ENCODE data around the gene THAP7. TPM values are rescaled to one million over a fixed set of nuclear protein-coding genes. Genes with fewer than 3 reads are reported as not detected.

The THAP7 gene
- total RNA-seq, 1 experiment from 2014 or later: 38.5 TPM

DNA sequence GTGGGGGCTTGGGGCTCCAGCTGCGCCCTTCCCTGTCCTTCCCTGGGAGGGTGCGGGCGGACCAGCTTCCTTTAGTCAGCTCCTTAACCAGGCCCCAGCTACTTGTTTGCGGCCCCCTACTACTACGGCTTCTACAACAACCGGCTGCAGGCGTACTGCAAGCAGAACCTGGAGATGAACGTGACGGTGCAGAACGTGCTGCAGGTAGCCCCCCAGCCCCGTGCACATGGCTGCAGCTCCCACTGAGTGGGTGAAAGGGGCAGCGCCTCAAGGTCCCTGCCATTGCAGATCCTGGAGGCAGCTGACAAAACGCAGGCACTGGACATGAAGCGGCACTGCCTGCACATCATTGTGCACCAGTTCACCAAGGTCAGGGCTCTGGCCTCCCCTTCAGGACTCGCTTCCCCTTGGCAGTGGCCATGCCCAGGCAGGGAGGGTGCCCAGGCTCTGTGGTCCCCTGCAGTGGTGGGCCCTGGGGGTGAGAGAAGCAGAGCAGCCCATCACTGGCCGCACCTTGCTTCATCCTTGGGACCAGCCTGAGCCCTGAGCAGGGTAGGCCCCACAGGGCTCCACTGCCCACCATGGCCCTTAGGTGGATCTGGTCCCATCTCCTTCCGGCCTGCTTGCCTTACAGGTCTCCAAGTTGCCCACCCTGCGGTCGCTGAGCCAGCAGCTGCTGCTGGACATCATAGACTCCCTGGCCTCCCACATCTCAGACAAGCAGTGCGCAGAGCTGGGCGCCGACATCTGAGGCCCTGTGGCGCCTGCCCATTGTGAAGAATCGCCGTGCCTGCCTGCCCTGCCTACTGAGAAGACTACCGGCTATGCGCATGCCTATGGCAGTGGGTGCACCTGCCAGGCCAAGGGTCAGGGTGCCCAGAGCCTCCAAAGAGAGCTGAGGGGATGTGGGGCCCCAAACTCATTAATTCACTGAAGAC lies 5.1 kb downstream of the THAP7 start:
- Histone ChIP-seq H3K27me3 (replicated peaks; ENCODE audit: insufficient read depth, low read depth, low read length, poor library complexity) (no peaks in the 10 kb centered on the region), H3K4me1 (ENCODE audit: insufficient read depth, low read length, poor library complexity, severe bottlenecking) (peaks cover 13% of the 10 kb centered on the region), H3K36me3 (ENCODE audit: insufficient read depth, low read length, poor library complexity, severe bottlenecking) (peaks cover 29% of the 10 kb centered on the region), H3K27ac (ENCODE audit: low read depth, low read length, poor library complexity, severe bottlenecking) (no peak overlapping the region), H3K4me3 (ENCODE audit: low read depth, low read length, poor library complexity, severe bottlenecking) (no peak overlapping the region), H3K9me3 (ENCODE audit: low read depth, low read length, poor library complexity, severe bottlenecking) (no peaks in the 10 kb centered on the region)
- no peak for DNase-seq (ENCODE audit: low spot score)
- POLR2A ChIA-PET (ENCODE audit: low non-redundant PET): no interaction called here
- intact Hi-C loops (cut with micrococcal nuclease; ENCODE audit: unreplicated experiment): no loop called here
- no peak for TF ChIP-seq EZH2 (IDR thresholded peaks at IDR 0.05; ENCODE audit: borderline replicate concordance, low read depth, low read length, poor library complexity, severe bottlenecking)
- TF ChIP-seq, protein P1, sequence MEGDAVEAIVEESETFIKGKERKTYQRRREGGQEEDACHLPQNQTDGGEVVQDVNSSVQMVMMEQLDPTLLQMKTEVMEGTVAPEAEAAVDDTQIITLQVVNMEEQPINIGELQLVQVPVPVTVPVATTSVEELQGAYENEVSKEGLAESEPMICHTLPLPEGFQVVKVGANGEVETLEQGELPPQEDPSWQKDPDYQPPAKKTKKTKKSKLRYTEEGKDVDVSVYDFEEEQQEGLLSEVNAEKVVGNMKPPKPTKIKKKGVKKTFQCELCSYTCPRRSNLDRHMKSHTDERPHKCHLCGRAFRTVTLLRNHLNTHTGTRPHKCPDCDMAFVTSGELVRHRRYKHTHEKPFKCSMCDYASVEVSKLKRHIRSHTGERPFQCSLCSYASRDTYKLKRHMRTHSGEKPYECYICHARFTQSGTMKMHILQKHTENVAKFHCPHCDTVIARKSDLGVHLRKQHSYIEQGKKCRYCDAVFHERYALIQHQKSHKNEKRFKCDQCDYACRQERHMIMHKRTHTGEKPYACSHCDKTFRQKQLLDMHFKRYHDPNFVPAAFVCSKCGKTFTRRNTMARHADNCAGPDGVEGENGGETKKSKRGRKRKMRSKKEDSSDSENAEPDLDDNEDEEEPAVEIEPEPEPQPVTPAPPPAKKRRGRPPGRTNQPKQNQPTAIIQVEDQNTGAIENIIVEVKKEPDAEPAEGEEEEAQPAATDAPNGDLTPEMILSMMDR (conservative IDR thresholded peaks at IDR 0.05; ENCODE audit: low read depth, low read length): no peak
- CTCF ChIA-PET: no interaction called here
- no TSS peak for BruUV-seq (replicated peaks)

DNA sequence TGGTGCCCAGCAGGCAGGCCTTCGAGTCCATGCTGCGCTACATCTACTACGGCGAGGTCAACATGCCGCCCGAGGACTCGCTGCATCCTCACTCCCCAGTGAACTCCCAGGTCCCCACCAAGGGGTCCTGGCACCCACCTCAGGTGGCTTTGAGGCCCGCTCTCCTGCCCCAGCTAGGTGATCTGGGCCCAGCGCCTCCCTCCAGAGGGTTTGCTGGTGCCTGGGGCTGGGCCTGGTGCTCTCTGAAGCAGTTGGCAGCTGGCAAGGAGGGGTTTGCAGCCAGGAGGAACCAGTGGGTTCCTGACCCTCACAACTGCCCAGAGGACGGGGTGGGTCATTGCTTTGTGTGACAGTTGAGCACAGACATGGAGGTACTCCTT lies 5.9 kb downstream of the THAP7 start:
- TF ChIP-seq, protein P1 (conservative IDR thresholded peaks at IDR 0.05; ENCODE audit: low read depth, low read length): no peak
- H3K36me3 ChIP-seq (ENCODE audit: insufficient read depth, low read length, poor library complexity, severe bottlenecking): peaks cover 31% of the 10 kb centered on the region
- CTCF ChIA-PET: no interaction called here
- BruUV-seq (replicated peaks): no TSS peak
- H3K4me1 ChIP-seq (ENCODE audit: insufficient read depth, low read length, poor library complexity, severe bottlenecking): peaks cover 13% of the 10 kb centered on the region
- no peak overlapping the region for H3K4me3 ChIP-seq (ENCODE audit: low read depth, low read length, poor library complexity, severe bottlenecking)
- no peaks in the 10 kb centered on the region for H3K27me3 ChIP-seq (replicated peaks; ENCODE audit: insufficient read depth, low read depth, low read length, poor library complexity)
- intact Hi-C loops (cut with micrococcal nuclease; ENCODE audit: unreplicated experiment): no loop called here
- H3K27ac ChIP-seq (ENCODE audit: low read depth, low read length, poor library complexity, severe bottlenecking): no peak overlapping the region
- POLR2A ChIA-PET (ENCODE audit: low non-redundant PET): no interaction called here
- H3K9me3 ChIP-seq (ENCODE audit: low read depth, low read length, poor library complexity, severe bottlenecking): no peaks in the 10 kb centered on the region
- no peak for DNase-seq (ENCODE audit: low spot score)

DNA sequence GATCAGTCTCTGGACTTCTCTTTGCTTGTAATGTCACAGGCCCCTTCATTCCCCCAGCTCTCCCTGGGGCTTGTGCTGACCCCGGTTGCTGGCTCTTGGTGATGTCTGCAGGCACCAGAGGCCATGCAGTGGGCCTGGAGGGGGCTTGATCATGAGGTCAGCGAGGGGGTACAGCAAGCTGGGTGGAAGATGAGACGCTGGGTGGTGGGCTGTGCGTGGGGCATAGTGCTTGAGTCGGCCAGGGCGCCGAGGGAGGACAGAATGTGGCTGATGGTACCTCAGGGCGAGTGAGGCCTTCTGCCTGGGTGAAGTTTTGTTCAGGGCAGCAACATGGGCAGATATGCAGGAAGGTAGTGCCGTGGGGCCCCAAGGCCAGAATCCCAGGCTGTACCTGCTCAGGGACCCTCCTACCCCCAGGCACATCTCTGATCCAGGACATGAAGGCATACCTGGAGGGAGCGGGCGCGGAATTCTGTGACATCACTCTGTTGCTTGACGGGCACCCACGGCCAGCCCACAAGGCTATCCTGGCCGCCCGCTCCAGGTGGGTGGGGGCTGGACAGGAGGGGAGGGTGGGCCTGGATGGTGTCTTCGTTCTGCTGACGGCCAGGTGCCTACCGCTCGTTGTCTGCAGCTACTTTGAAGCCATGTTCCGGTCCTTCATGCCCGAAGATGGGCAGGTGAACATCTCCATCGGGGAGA lies 6.4 kb downstream of the THAP7 start:
- H3K4me1 ChIP-seq (ENCODE audit: insufficient read depth, low read length, poor library complexity, severe bottlenecking): peaks cover 8% of the 10 kb centered on the region
- no peaks in the 10 kb centered on the region for H3K9me3 ChIP-seq (ENCODE audit: low read depth, low read length, poor library complexity, severe bottlenecking)
- no peaks in the 10 kb centered on the region for H3K27me3 ChIP-seq (replicated peaks; ENCODE audit: insufficient read depth, low read depth, low read length, poor library complexity)
- H3K36me3 ChIP-seq (ENCODE audit: insufficient read depth, low read length, poor library complexity, severe bottlenecking): peaks cover 28% of the 10 kb centered on the region
- POLR2A ChIA-PET (ENCODE audit: low non-redundant PET): no interaction called here
- no peak for DNase-seq (ENCODE audit: low spot score)
- intact Hi-C loops (cut with micrococcal nuclease; ENCODE audit: unreplicated experiment): no loop called here
- CTCF ChIA-PET: no interaction called here
- TF ChIP-seq EZH2 (IDR thresholded peaks at IDR 0.05; ENCODE audit: borderline replicate concordance, low read depth, low read length, poor library complexity, severe bottlenecking): no peak
- TF ChIP-seq, protein P1 (conservative IDR thresholded peaks at IDR 0.05; ENCODE audit: low read depth, low read length): no peak
- H3K27ac ChIP-seq (ENCODE audit: low read depth, low read length, poor library complexity, severe bottlenecking): no peak overlapping the region
- BruUV-seq (replicated peaks): no TSS peak
- H3K4me3 ChIP-seq (ENCODE audit: low read depth, low read length, poor library complexity, severe bottlenecking): no peak overlapping the region

Data from A673 (cell line).